ENCODE results near the gene SPARCL1.

- TF ChIP-seq POLR2A (IDR thresholded peaks at IDR 0.05) = no peak
- TF ChIP-seq, protein P1, sequence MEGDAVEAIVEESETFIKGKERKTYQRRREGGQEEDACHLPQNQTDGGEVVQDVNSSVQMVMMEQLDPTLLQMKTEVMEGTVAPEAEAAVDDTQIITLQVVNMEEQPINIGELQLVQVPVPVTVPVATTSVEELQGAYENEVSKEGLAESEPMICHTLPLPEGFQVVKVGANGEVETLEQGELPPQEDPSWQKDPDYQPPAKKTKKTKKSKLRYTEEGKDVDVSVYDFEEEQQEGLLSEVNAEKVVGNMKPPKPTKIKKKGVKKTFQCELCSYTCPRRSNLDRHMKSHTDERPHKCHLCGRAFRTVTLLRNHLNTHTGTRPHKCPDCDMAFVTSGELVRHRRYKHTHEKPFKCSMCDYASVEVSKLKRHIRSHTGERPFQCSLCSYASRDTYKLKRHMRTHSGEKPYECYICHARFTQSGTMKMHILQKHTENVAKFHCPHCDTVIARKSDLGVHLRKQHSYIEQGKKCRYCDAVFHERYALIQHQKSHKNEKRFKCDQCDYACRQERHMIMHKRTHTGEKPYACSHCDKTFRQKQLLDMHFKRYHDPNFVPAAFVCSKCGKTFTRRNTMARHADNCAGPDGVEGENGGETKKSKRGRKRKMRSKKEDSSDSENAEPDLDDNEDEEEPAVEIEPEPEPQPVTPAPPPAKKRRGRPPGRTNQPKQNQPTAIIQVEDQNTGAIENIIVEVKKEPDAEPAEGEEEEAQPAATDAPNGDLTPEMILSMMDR (IDR thresholded peaks at IDR 0.05 in 4 of 5, conservative IDR thresholded peaks at IDR 0.05 in 1 of 5) = no peak
Observed at GRCh38 chr4:87462102-87462501, 67.1 kb downstream of the SPARCL1 start.
